Natural killer cell (primary cell): ENCODE results near the gene MYH14. TPM values are rescaled to one million over a fixed set of nuclear protein-coding genes. Genes with fewer than 3 reads are reported as not detected.

Experiments
- ATAC-seq, 3 donors: fragments of 150-1000 bp in 2 of 3; fragments of 200-7000 bp in 1 of 3; cut with Tn5 transposase; 1 replicate in 1 of 3; 2 replicates in 2 of 3; pipeline ENCODE4 v1.10.0; 2021; ENCODE audit warnings: mild to moderate bottlenecking in 2 of 3, moderate library complexity in 2 of 3
- DNase-seq, 2 donors: peaks; one replicate each; pipeline versions ENCODE4 v3.0.0 to v3.0.0-alpha.2; 2013 to 2021; ENCODE audit warnings: mixed read lengths in 1 of 2
- H3K27ac ChIP-seq: one replicate; pipeline ENCODE4 v1.5.1; 2013; ENCODE audit warnings: mild to moderate bottlenecking, low read length
- H3K27me3 ChIP-seq: one replicate; pipeline ENCODE4 v1.6.1; 2013; ENCODE audit warnings: low read length; ENCODE audit not compliant: control insufficient read depth, insufficient read depth
- H3K36me3 ChIP-seq: one replicate; pipeline ENCODE4 v1.6.1; 2013; ENCODE audit warnings: low read length; ENCODE audit not compliant: control insufficient read depth, insufficient read depth
- H3K4me1 ChIP-seq: one replicate; pipeline ENCODE4 v1.6.1; 2013; ENCODE audit warnings: low read length; ENCODE audit not compliant: control insufficient read depth, insufficient read depth
- H3K4me3 ChIP-seq: one replicate; pipeline ENCODE4 v1.5.1; 2013; ENCODE audit warnings: low read length
- H3K9me3 ChIP-seq: one replicate; pipeline ENCODE4 v1.6.1; 2013; ENCODE audit warnings: low read length; ENCODE audit not compliant: control insufficient read depth, insufficient read depth
- H3K27ac Mint-ChIP-seq, 2 donors: one replicate each; pipeline ENCODE4 v1.8.0; 2022; ENCODE audit warnings: mild to moderate bottlenecking in 2 of 2, mixed read lengths in 2 of 2, moderate library complexity in 1 of 2
- H3K27me3 Mint-ChIP-seq, 2 donors: one replicate each; pipeline ENCODE4 v1.8.0; 2022; ENCODE audit warnings: low read depth in 2 of 2, mixed read lengths in 2 of 2
- H3K36me3 Mint-ChIP-seq: one replicate; pipeline ENCODE4 v1.8.0; 2022; ENCODE audit warnings: mixed read lengths
- H3K4me1 Mint-ChIP-seq, 2 donors: one replicate each; pipeline ENCODE4 v1.8.0; 2022; ENCODE audit warnings: mixed read lengths in 2 of 2
- H3K4me3 Mint-ChIP-seq: one replicate; pipeline ENCODE4 v1.8.0; 2022; ENCODE audit warnings: mild to moderate bottlenecking, moderate library complexity, mixed read lengths
- H3K9me3 Mint-ChIP-seq, 2 donors: one replicate each; pipeline ENCODE4 v1.8.0; 2022; ENCODE audit warnings: mixed read lengths in 2 of 2
- CTCF ChIP-seq: fragments of 200-600 bp; IDR thresholded peaks from one replicate; pipeline ENCODE4 v1.8.0; 2022; ENCODE audit warnings: antibody characterized with exemption
- WGBS: methylation state at CpG from one replicate; pipeline ENCODE4 v1.1.7; 2013; ENCODE audit warnings: missing lambda C conversion rate; ENCODE audit not compliant: insufficient coverage; 5-methylcytosine and 5-hydroxymethylcytosine counted together
- intact Hi-C: fragments of 100-400 bp; cut with micrococcal nuclease; formaldehyde crosslinking; loops from one replicate; pipeline ENCODE4 v1.14.2; 2022
- total RNA-seq, 4 donors: library from RNA; stranded (reverse); fragments of 120-200 nt in 1 of 4; gene quantifications; one replicate each; pipeline versions ENCODE4 v1.2.3 to v1.2.4, GENCODE V29; 2013 to 2022

The MYH14 gene
- total RNA-seq, 3 donors from 2014 or later (not counting 1 experiment from before 2014, with no cell fraction given), result not detected

GRCh38 chr19:50322234-50322633 lies 118.8 kb downstream of the MYH14 start:
- peaks cover 6% of the 10 kb centered on the region for H3K36me3 Mint-ChIP-seq
- peaks cover 21 to 45% of the 10 kb centered on the region in 2 donors for H3K27me3 Mint-ChIP-seq
- Histone ChIP-seq H3K9me3 (peaks cover 3% of the 10 kb centered on the region), H3K36me3 (no peaks in the 10 kb centered on the region), H3K4me3 (no peak overlapping the region), H3K27ac (no peak overlapping the region), H3K4me1 (peaks cover 12% of the 10 kb centered on the region), H3K27me3 (peaks cover 19% of the 10 kb centered on the region)
- no peak for DNase-seq
- ATAC-seq, result no peak
- TF ChIP-seq CTCF, result no peak
- no peak overlapping the region for H3K4me3 Mint-ChIP-seq
- intact Hi-C loops, result no loop called here
- H3K4me1 Mint-ChIP-seq, result peaks cover 7 to 18% of the 10 kb centered on the region in 2 donors
- H3K9me3 Mint-ChIP-seq, result peaks cover 0 to 3% of the 10 kb centered on the region in 2 donors
- H3K27ac Mint-ChIP-seq, result no peak overlapping the region
- 81% methylated on average over 12 of the region's 12 CpGs for WGBS

DNA sequence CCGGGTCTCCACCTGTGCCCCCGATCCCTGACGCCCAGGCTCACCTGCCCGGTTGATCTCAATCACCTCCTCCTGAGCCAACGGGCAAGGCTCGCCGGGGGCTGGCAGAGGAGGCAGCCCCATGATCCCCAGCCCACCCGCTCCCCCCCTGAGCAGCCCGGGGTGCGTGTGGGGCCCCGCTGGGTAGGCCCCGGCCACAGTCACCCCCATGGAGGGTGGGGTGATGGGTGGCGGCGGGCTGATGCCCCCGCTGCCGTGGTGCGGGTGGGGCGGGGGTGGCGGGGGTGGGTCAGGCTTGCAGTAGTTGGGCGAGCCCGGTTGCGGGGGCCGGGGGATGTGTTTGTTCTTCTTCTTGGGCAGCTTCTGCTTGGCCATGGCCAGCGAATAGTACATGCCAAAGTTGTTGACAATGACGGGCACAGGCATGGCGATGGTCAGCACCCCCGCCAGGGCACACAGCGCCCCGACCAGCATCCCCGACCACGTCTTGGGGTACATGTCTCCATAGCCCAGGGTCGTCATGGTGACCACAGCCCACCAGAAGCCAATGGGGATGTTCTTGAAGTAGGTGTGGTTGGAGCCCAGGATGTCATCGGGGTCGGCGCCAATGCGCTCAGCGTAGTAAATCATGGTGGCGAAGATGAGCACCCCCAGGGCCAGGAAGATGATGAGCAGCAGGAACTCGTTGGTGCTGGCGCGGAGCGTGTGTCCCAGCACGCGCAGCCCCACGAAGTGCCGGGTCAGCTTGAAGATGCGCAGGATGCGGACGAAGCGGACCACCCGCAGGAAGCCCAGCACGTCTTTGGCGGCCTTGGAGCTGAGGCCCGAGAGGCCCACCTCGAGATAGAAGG lies 119.7 kb downstream of the MYH14 start:
- DNase-seq (no peak), ATAC-seq (no peak)
- H3K9me3 Mint-ChIP-seq, result peaks cover 0 to 3% of the 10 kb centered on the region in 2 donors
- peaks cover 26% of the 10 kb centered on the region for H3K27me3 ChIP-seq
- H3K27ac ChIP-seq, result no peak overlapping the region
- no peak overlapping the region for H3K27ac Mint-ChIP-seq
- peaks cover 10% of the 10 kb centered on the region for H3K36me3 Mint-ChIP-seq
- no peak for TF ChIP-seq CTCF
- peaks cover 19% of the 10 kb centered on the region for H3K4me1 ChIP-seq
- intact Hi-C loops, result no loop called here
- H3K4me3 Mint-ChIP-seq, result no peak overlapping the region
- H3K36me3 ChIP-seq, result no peaks in the 10 kb centered on the region
- peaks cover 13 to 25% of the 10 kb centered on the region in 2 donors for H3K4me1 Mint-ChIP-seq
- H3K27me3 Mint-ChIP-seq, result peaks cover 18 to 47% of the 10 kb centered on the region in 2 donors
- H3K4me3 ChIP-seq, result no peak overlapping the region
- H3K9me3 ChIP-seq, result peaks cover 3% of the 10 kb centered on the region
- WGBS, result 95% methylated on average over 51 of the region's 55 CpGs

- H3K27ac Mint-ChIP-seq, result no peak overlapping the region
- H3K27me3 Mint-ChIP-seq, result peaks cover 16 to 47% of the 10 kb centered on the region in 2 donors
- H3K36me3 Mint-ChIP-seq, result peaks cover 10% of the 10 kb centered on the region
- Histone ChIP-seq H3K27ac (no peak overlapping the region), H3K4me1 (peaks cover 21% of the 10 kb centered on the region), H3K36me3 (no peaks in the 10 kb centered on the region), H3K4me3 (no peak overlapping the region), H3K9me3 (peaks cover 3% of the 10 kb centered on the region), H3K27me3 (peaks cover 26% of the 10 kb centered on the region)
- intact Hi-C loops, result no loop called here
- no peak overlapping the region for H3K4me3 Mint-ChIP-seq
- H3K9me3 Mint-ChIP-seq, result peaks cover 0 to 3% of the 10 kb centered on the region in 2 donors
- DNase-seq (no peak), ATAC-seq (no peak)
- TF ChIP-seq CTCF, result no peak
- WGBS, result 94% methylated on average over 12 of the region's 12 CpGs
- peaks cover 13 to 25% of the 10 kb centered on the region in 2 donors for H3K4me1 Mint-ChIP-seq
These were observed 120.3 kb downstream of the MYH14 start for GRCh38 chr19:50323782-50324133.
